Measurements from ENCODE around the gene AGAP3. TPM values are rescaled to one million over a fixed set of nuclear protein-coding genes. Genes with fewer than 3 reads are reported as not detected.
"Not testable (repeated sequence)": the region's sequence is repeated elsewhere in the genome, so short reads cannot be mapped to it uniquely, and the experiment has no call there.

Gene AGAP3
- total RNA-seq, 1 experiment from 2014 or later: 103 TPM

DNA sequence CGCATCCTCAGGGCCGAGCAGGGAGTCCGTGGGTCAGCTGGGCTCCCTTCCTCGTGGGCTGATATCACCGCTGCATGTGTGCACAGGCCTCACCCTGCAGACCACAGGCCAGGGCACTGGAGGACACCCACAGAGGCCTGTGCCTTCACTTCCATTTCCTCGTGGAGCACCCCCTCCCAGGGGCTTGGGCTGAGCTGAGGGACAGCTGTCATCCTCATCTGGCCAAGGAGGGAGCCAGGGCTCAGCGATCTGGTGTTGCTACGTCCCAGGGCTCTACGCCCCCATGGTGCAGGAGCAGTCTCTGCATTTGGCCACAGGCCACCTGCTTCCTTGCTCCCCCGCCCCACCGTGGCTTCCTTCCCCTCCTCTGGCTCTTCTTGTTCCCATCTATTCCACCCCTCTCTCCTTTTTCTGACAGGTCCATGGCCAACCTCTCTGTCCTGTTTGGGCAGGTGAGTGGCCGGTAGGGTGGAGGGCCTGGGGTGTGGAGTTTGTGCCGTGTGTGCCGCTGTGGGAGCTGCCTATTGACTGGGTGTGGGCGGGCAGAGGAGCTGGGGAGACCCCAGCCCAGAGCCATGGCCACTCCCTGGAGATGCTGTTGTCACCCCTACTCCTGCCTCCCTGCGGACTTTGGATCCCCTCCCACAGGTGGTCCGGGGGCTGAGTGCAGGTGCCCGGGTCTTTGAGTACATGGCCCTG, 46.3 kb upstream of the AGAP3 start:
- DNase-seq (ENCODE audit: low read depth, low spot score) (no peak), ATAC-seq (peak; percentile 26)
- ChIA-PET CTCF (no interaction called here), POLR2A (interaction anchor here (1.0 kb wide), 1 partner anchor 12 kb away, joined by 3 read pairs; the partner anchor contains the start of gene ABCB8)
- Histone ChIP-seq H3K36me3 (ENCODE audit: control insufficient read depth, insufficient read depth, low read length) (no peaks in the 10 kb centered on the region), H3K27ac (ENCODE audit: low read length) (no peak overlapping the region), H3K4me3 (ENCODE audit: low read depth in 2 of 2, low read length in 2 of 2) (no peak overlapping the region), H3K9me3 (ENCODE audit: control insufficient read depth, insufficient read depth, low read depth, low read length) (no peaks in the 10 kb centered on the region), H3K4me1 (ENCODE audit: control insufficient read depth, insufficient read depth, low read length) (peaks cover 15% of the 10 kb centered on the region), H3K27me3 (ENCODE audit: control insufficient read depth, insufficient read depth, low read length) (no peaks in the 10 kb centered on the region)
- in situ Hi-C loops (cut with HindIII; ENCODE audit: low pct_unique_long_range_greater_than_20kb, low sequenced_read_pairs) (no loop called here), intact Hi-C loops (cut with micrococcal nuclease; ENCODE audit: unreplicated experiment) (no loop called here)
- TF ChIP-seq SIN3A (IDR thresholded peaks at IDR 0.05; ENCODE audit: borderline replicate concordance, insufficient read depth, low read depth, low read length) (no peak), POLR2AphosphoS5 (IDR thresholded peaks at IDR 0.05; ENCODE audit: low read depth, low read length) (no peak), TCF7L2 (IDR thresholded peaks at IDR 0.05; ENCODE audit: low read depth, low read length) (no peak)
- TF ChIP-seq, protein P1, sequence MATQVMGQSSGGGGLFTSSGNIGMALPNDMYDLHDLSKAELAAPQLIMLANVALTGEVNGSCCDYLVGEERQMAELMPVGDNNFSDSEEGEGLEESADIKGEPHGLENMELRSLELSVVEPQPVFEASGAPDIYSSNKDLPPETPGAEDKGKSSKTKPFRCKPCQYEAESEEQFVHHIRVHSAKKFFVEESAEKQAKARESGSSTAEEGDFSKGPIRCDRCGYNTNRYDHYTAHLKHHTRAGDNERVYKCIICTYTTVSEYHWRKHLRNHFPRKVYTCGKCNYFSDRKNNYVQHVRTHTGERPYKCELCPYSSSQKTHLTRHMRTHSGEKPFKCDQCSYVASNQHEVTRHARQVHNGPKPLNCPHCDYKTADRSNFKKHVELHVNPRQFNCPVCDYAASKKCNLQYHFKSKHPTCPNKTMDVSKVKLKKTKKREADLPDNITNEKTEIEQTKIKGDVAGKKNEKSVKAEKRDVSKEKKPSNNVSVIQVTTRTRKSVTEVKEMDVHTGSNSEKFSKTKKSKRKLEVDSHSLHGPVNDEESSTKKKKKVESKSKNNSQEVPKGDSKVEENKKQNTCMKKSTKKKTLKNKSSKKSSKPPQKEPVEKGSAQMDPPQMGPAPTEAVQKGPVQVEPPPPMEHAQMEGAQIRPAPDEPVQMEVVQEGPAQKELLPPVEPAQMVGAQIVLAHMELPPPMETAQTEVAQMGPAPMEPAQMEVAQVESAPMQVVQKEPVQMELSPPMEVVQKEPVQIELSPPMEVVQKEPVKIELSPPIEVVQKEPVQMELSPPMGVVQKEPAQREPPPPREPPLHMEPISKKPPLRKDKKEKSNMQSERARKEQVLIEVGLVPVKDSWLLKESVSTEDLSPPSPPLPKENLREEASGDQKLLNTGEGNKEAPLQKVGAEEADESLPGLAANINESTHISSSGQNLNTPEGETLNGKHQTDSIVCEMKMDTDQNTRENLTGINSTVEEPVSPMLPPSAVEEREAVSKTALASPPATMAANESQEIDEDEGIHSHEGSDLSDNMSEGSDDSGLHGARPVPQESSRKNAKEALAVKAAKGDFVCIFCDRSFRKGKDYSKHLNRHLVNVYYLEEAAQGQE (IDR thresholded peaks at IDR 0.05; ENCODE audit: insufficient read depth in 1 of 2, low read depth in 2 of 2, low read length in 1 of 2): no peak
- TF ChIP-seq, protein P2, sequence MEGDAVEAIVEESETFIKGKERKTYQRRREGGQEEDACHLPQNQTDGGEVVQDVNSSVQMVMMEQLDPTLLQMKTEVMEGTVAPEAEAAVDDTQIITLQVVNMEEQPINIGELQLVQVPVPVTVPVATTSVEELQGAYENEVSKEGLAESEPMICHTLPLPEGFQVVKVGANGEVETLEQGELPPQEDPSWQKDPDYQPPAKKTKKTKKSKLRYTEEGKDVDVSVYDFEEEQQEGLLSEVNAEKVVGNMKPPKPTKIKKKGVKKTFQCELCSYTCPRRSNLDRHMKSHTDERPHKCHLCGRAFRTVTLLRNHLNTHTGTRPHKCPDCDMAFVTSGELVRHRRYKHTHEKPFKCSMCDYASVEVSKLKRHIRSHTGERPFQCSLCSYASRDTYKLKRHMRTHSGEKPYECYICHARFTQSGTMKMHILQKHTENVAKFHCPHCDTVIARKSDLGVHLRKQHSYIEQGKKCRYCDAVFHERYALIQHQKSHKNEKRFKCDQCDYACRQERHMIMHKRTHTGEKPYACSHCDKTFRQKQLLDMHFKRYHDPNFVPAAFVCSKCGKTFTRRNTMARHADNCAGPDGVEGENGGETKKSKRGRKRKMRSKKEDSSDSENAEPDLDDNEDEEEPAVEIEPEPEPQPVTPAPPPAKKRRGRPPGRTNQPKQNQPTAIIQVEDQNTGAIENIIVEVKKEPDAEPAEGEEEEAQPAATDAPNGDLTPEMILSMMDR (IDR thresholded peaks at IDR 0.05): no peak
- BruUV-seq (replicated peaks): no TSS peak

DNA sequence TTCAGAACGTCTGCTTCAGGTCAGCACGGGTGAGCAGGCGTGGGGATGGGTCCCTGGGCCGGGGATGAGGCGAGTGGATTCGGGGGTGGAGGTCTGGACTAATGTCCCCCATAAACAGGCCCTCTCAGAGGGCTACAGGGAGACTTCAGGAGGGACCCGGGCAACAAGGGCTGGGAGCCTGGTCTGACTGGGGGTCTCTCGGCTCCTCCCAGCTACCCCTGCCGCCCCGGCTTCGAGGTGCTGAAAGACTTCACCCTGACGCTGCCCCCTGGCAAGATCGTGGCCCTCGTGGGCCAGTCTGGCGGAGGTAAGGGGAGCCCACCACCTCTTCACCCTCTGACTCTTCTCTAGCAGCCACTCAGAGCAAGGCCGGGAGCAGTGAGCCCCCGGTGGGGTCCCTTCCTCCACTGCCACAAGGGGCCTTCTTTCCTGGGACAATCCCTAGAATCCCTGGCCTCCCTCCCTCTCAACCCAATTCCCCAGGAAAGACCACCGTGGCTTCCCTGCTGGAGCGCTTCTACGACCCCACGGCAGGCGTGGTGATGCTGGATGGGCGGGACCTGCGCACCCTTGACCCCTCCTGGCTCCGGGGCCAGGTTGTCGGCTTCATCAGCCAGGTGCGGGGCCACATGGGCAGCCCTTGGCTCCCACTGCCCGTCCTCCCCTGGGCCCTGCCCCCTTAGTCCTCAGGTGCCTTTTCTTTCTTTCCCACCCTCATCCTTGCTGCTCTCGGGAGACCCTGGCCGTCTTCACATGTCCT, 45.5 kb upstream of the AGAP3 start:
- DNase-seq (ENCODE audit: low read depth, low spot score) (no peak), ATAC-seq (no peak)
- Histone ChIP-seq H3K27me3 (ENCODE audit: control insufficient read depth, insufficient read depth, low read length) (no peaks in the 10 kb centered on the region), H3K9me3 (ENCODE audit: control insufficient read depth, insufficient read depth, low read depth, low read length) (no peaks in the 10 kb centered on the region), H3K4me3 (ENCODE audit: low read depth in 2 of 2, low read length in 2 of 2) (no peak overlapping the region), H3K27ac (ENCODE audit: low read length) (no peak overlapping the region), H3K36me3 (ENCODE audit: control insufficient read depth, insufficient read depth, low read length) (no peaks in the 10 kb centered on the region), H3K4me1 (ENCODE audit: control insufficient read depth, insufficient read depth, low read length) (peaks cover 15% of the 10 kb centered on the region)
- no peak for TF ChIP-seq SIN3A (IDR thresholded peaks at IDR 0.05; ENCODE audit: borderline replicate concordance, insufficient read depth, low read depth, low read length)
- TF ChIP-seq, protein P1 (IDR thresholded peaks at IDR 0.05; ENCODE audit: insufficient read depth in 1 of 2, low read depth in 2 of 2, low read length in 1 of 2): no peak
- no peak for TF ChIP-seq TCF7L2 (IDR thresholded peaks at IDR 0.05; ENCODE audit: low read depth, low read length)
- no peak for TF ChIP-seq POLR2AphosphoS5 (IDR thresholded peaks at IDR 0.05; ENCODE audit: low read depth, low read length)
- in situ Hi-C loops (cut with HindIII; ENCODE audit: low pct_unique_long_range_greater_than_20kb, low sequenced_read_pairs): no loop called here
- intact Hi-C loops (cut with micrococcal nuclease; ENCODE audit: unreplicated experiment): no loop called here
- ChIA-PET CTCF (no interaction called here), POLR2A (interaction anchor here (1.0 kb wide), 1 partner anchor 13 kb away, joined by 3 read pairs; the partner anchor contains the start of gene ABCB8)
- no TSS peak for BruUV-seq (replicated peaks)

DNA sequence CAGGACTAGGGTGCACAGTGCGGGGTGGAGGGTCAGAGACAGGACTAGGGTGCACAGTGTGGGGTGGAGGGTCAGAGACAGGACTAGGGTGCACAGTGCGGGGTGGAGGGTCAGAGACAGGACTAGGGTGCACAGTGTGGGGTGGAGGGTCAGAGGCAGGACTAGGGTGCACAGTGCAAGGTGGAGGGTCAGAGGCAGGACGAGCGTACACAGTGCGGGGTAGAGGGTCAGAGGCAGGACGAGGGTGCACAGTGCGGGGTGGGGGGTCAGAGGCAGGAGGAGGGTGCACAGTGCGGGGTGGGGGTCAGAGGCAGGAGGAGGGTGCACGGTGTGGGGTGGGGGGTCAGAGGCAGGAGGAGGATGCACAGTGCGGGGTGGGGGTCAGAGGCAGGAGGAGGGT, 42.8 kb upstream of the AGAP3 start:
- peaks cover 14% of the 10 kb centered on the region for H3K4me1 ChIP-seq (ENCODE audit: control insufficient read depth, insufficient read depth, low read length)
- in situ Hi-C loops (cut with HindIII; ENCODE audit: low pct_unique_long_range_greater_than_20kb, low sequenced_read_pairs); H3K9me3 ChIP-seq (ENCODE audit: control insufficient read depth, insufficient read depth, low read depth, low read length); H3K27me3 ChIP-seq (ENCODE audit: control insufficient read depth, insufficient read depth, low read length); DNase-seq (ENCODE audit: low read depth, low spot score); ATAC-seq; H3K36me3 ChIP-seq (ENCODE audit: control insufficient read depth, insufficient read depth, low read length); POLR2A ChIA-PET; intact Hi-C loops (cut with micrococcal nuclease; ENCODE audit: unreplicated experiment); H3K27ac ChIP-seq (ENCODE audit: low read length); BruUV-seq (replicated peaks); CTCF ChIA-PET; H3K4me3 ChIP-seq (ENCODE audit: low read depth in 2 of 2, low read length in 2 of 2): not testable (repeated sequence)

Measured in Panc1 (cell line).